ENCODE results near the gene SVIL.
"Not testable (repeated sequence)": the region's sequence is repeated elsewhere in the genome, so short reads cannot be mapped to it uniquely, and the experiment has no call there.

The SVIL gene

GRCh38 chr10:29576681-29577080, 58.1 kb downstream of the SVIL start:
- Histone ChIP-seq H3K4me3 (no peak overlapping the region), H3K36me3 (peaks cover 0 to 10% (median 6%) of the 10 kb centered on the region in 3 donors), H3K27ac (no peak overlapping the region), H3K9me3 (no peaks in the 10 kb centered on the region), H3K27me3 (no peaks in the 10 kb centered on the region), H3K4me1 (peaks cover 0 to 43% (median 1%) of the 10 kb centered on the region in 4 donors)
- intact Hi-C loops (cut with DNase I; ENCODE audit: low total_unique reads): no loop called here
- DNase-seq: no peak
- TF ChIP-seq, protein P1, sequence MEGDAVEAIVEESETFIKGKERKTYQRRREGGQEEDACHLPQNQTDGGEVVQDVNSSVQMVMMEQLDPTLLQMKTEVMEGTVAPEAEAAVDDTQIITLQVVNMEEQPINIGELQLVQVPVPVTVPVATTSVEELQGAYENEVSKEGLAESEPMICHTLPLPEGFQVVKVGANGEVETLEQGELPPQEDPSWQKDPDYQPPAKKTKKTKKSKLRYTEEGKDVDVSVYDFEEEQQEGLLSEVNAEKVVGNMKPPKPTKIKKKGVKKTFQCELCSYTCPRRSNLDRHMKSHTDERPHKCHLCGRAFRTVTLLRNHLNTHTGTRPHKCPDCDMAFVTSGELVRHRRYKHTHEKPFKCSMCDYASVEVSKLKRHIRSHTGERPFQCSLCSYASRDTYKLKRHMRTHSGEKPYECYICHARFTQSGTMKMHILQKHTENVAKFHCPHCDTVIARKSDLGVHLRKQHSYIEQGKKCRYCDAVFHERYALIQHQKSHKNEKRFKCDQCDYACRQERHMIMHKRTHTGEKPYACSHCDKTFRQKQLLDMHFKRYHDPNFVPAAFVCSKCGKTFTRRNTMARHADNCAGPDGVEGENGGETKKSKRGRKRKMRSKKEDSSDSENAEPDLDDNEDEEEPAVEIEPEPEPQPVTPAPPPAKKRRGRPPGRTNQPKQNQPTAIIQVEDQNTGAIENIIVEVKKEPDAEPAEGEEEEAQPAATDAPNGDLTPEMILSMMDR (IDR thresholded peaks at IDR 0.05): no peak

DNA sequence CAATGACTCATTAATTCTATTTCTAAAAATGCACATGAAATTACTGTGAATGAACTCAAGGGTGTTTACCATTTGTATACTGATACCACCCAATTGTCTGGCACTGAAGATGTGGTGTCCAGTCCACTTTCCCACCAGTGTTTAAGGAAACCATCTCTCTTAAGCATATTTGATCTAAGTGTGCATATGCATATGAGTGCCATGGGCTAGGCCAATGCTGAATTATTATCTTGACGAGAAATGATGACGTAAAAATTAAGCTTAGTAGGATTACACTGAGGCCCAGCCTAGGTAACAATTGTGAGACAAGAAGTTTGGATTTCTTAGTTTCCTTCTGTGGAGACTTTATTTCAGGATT, 59.7 kb downstream of the SVIL start:
- H3K9me3 ChIP-seq: no peaks in the 10 kb centered on the region
- no peak overlapping the region for H3K4me3 ChIP-seq
- peaks cover 0 to 10% (median 6%) of the 10 kb centered on the region in 3 donors for H3K36me3 ChIP-seq
- H3K4me1 ChIP-seq: peaks cover 0 to 43% (median 6%) of the 10 kb centered on the region in 4 donors
- H3K27ac ChIP-seq: no peak overlapping the region
- intact Hi-C loops (cut with DNase I; ENCODE audit: low total_unique reads): no loop called here
- DNase-seq: no peak
- H3K27me3 ChIP-seq: no peaks in the 10 kb centered on the region
- TF ChIP-seq, protein P1 (IDR thresholded peaks at IDR 0.05): no peak

DNA sequence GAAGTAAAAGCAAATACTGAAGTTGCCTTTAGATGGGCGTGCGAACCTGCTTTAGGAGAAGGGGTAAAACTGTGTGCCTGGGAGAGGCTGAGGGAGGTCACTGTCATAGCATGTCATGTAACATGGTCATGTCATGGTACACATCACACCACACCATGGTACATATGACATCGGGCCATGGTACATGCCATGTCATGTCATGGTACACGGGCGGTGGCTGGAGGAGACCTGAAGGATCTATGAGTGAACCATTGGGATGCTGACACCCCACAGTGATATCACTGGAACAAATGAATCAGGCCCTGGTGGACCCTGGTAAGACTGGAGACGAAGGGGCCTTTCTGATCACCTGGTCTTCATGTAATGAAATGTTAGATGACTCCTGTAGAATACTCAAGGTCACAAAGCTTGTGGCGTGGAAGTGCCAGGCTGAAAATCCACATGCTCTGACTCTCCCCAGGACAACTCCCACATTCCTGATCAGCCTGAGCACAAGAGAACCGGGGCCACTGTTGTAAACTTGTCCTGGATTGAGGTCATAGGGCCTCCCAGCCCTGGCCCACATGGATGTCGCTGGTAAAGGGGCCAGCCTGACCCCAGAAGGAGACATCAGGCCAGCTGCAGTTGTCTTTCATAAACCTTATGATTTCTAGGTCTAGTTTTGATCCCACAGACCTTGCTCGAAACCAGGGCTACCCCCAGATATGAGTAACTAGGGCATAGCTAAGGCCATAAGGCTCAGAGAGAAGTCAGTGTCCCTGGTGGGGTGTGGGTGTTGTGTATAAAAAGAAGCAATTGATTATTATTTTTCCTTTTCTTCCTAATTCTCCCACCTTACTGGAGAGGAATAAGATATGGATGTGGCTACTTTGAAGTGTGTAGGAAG, 60.3 kb downstream of the SVIL start:
- DNase-seq; H3K9me3 ChIP-seq; H3K27ac ChIP-seq; intact Hi-C loops (cut with DNase I; ENCODE audit: low total_unique reads); H3K27me3 ChIP-seq; H3K4me3 ChIP-seq; H3K36me3 ChIP-seq: not testable (repeated sequence)
- peaks cover 0 to 43% (median 12%) of the 10 kb centered on the region in 4 donors for H3K4me1 ChIP-seq

GRCh38 chr10:29570248-29570647, 64.5 kb downstream of the SVIL start:
- DNase-seq; intact Hi-C loops (cut with DNase I; ENCODE audit: low total_unique reads); H3K27me3 ChIP-seq; H3K36me3 ChIP-seq; H3K27ac ChIP-seq; H3K9me3 ChIP-seq; H3K4me3 ChIP-seq: not testable (repeated sequence)
- peaks cover 0 to 58% (median 12%) of the 10 kb centered on the region in 4 donors for H3K4me1 ChIP-seq

DNA sequence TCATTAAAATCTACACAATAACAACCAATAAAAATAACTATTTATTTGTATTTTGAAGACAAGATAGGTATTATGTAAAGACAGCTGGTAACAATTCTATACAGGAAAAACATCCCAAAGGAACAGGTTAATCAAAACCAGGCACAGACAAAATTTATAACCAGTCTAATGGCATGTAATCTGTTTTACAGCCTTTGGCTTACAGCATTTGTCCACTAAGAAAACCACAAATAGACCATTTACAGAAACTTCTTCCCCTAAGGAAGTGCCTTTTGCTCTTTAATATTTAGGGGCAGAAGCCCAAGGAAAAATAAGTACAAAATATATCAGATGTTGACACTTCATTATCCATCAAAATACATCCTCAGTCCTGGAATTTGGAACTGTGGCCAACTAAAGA, 65.0 kb downstream of the SVIL start:
- intact Hi-C loops (cut with DNase I; ENCODE audit: low total_unique reads): no loop called here
- H3K4me1 ChIP-seq: peaks cover 0 to 56% (median 12%) of the 10 kb centered on the region in 4 donors
- peaks cover 0 to 3% (median 0%) of the 10 kb centered on the region in 3 donors for H3K36me3 ChIP-seq
- H3K4me3 ChIP-seq: no peak overlapping the region
- TF ChIP-seq, protein P1 (IDR thresholded peaks at IDR 0.05): no peak
- DNase-seq: no peak
- H3K9me3 ChIP-seq: no peaks in the 10 kb centered on the region
- H3K27me3 ChIP-seq: no peaks in the 10 kb centered on the region
- no peak overlapping the region for H3K27ac ChIP-seq

DNA sequence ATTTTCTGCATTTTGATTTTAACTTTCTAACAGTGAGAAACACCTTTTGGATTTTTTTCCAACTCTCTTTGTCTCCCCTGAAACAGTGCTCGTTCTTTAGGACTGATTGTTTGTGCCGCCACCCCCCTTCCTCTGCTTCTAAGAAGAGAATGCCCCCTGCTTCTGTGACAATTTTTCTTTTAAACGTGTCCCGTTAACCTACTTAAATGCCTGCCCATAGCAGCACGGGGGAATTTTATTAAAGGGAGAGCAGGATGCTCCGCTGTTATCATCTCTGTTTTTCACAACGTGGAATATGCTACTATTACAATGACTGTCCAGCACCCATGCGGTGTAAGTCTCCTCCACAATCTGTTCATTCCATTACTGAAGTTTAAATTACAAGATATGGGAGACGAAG, 67.8 kb downstream of the SVIL start:
- H3K36me3 ChIP-seq: peaks cover 8 to 29% (median 14%) of the 10 kb centered on the region in 3 donors
- DNase-seq: no peak
- intact Hi-C loops (cut with DNase I; ENCODE audit: low total_unique reads): no loop called here
- no peaks in the 10 kb centered on the region for H3K9me3 ChIP-seq
- TF ChIP-seq, protein P1 (IDR thresholded peaks at IDR 0.05): no peak
- no peak overlapping the region for H3K27ac ChIP-seq
- no peaks in the 10 kb centered on the region for H3K27me3 ChIP-seq
- no peak overlapping the region for H3K4me3 ChIP-seq
- H3K4me1 ChIP-seq: peaks cover 0 to 53% (median 12%) of the 10 kb centered on the region in 4 donors

DNA sequence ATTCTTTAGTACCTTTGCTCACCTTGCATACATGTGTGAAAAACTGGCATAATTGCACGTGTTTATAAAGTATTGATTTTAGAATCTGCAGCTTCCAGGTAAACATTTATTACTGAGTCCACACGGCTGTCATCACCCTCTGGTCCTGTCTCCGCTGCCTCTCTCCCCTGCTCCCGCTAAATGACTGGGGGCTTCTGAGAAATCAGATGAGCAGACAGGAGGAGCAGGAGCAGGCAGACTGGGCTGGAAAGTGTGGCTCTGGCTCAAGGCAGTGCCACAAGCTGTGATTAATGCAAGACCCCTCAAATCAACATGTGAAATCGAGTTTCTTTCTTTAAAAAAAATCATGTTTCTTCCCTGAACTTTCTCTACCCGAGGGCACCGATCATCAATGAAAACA, 68.6 kb downstream of the SVIL start:
- Histone ChIP-seq H3K36me3 (peaks cover 14 to 36% (median 20%) of the 10 kb centered on the region in 3 donors), H3K4me1 (peaks cover 0 to 46% (median 12%) of the 10 kb centered on the region in 4 donors)
- H3K9me3 ChIP-seq; H3K27ac ChIP-seq; DNase-seq; H3K4me3 ChIP-seq; H3K27me3 ChIP-seq; intact Hi-C loops (cut with DNase I; ENCODE audit: low total_unique reads): not testable (repeated sequence)
